K562 (cell line): Measurements from ENCODE around the gene SLCO2A1. TPM values are rescaled to one million over a fixed set of nuclear protein-coding genes. Genes with fewer than 3 reads are reported as not detected.
A peak's percentile ranks its signal among the peaks of the same experiment; 100 is the strongest.

ENCODE experiments used
- CXXC5 ChIP-seq: fragments of 250-450 bp; sonication (Bioruptor Pico); IDR thresholded peaks from 2 replicates; pipeline ENCODE4 v1.8.0; 2022; ENCODE audit warnings: inconsistent platforms, mild to moderate bottlenecking, moderate library complexity
- E2F4 ChIP-seq: sonication (generic); formaldehyde crosslinking; IDR thresholded peaks from 2 replicates; pipeline ENCODE4 v1.8.0; 2022; ENCODE audit warnings: mild to moderate bottlenecking, low read depth, missing genetic modification reagents
- MECOM ChIP-seq: fragments of 250-450 bp; sonication (Bioruptor Pico); IDR thresholded peaks from 2 replicates; pipeline ENCODE4 v1.8.0; 2022; ENCODE audit warnings: inconsistent platforms
- NR0B1 ChIP-seq: fragments of 450-650 bp; IDR thresholded peaks from one replicate; pipeline ENCODE4 v1.6.1; 2018; ENCODE audit warnings: mild to moderate bottlenecking, moderate library complexity; ENCODE audit not compliant: partially characterized antibody
- NR2C1 ChIP-seq, 2 experiments: fragments of 450-650 bp; IDR thresholded peaks; 2 replicates each; pipeline ENCODE4 v1.6.1; 2017; ENCODE audit warnings: mild to moderate bottlenecking in 2 of 2, antibody characterized with exemption in 1 of 2, inconsistent platforms in 1 of 2, missing compliant biosample characterization in 1 of 2, missing genetic modification characterization in 1 of 2
- PHF21A ChIP-seq: fragments of 450-650 bp; IDR thresholded peaks from 2 replicates; pipeline ENCODE4 v1.6.1; 2017; ENCODE audit warnings: low read depth, borderline replicate concordance
- RB1 ChIP-seq: fragments of 450-650 bp; IDR thresholded peaks from 2 replicates; pipeline ENCODE4 v1.6.1; 2017; ENCODE audit warnings: low read depth, mild to moderate bottlenecking
- STAT5A ChIP-seq: IDR thresholded peaks from 2 replicates; pipeline ENCODE4 v1.6.1; 2012; ENCODE audit warnings: low read length, inconsistent platforms, borderline replicate concordance
- TEAD2 ChIP-seq: fragments of 450-650 bp; IDR thresholded peaks from 2 replicates; pipeline ENCODE4 v1.6.1; 2016; ENCODE audit warnings: missing genetic modification characterization, control low read depth, missing compliant biosample characterization
- TFAP4 ChIP-seq: sonication (generic); formaldehyde crosslinking; IDR thresholded peaks from 2 replicates; pipeline ENCODE4 v1.8.0; 2022; ENCODE audit warnings: missing genetic modification reagents, mild to moderate bottlenecking, moderate library complexity, borderline replicate concordance
- ZFP36 ChIP-seq: fragments of 150-350 bp; IDR thresholded peaks from 2 replicates; pipeline ENCODE4 v1.6.1; 2018; ENCODE audit warnings: low read length, low read depth; ENCODE audit not compliant: partially characterized antibody
- polyA plus RNA-seq, 8 experiments: library from polyadenylated mRNA; depleted of rRNA in 4 of 8; stranded (reverse) in 5 of 8; unstranded in 3 of 8; fragments of >200 nt; fragmentation: Nextera tagmentation in 2 of 8; fragmentation: Illumina TruSeq in 1 of 8; extraction: Ambion mirVana in 2 of 8; extraction: Trizol in 1 of 8; gene quantifications; 2 replicates each; pipeline versions ENCODE4 v1.2.1 to v1.2.3, GENCODE V29; 2011 to 2014; ENCODE audit warnings: inconsistent platforms in 1 of 8, missing spikeins in 1 of 8
- total RNA-seq, 7 experiments: library from RNA; depleted of rRNA in 6 of 7; stranded (reverse); fragments of >200 nt in 6 of 7; fragmentation: Illumina TruSeq in 2 of 7; extraction: Trizol in 2 of 7; gene quantifications; 2 replicates each; pipeline versions ENCODE4 v1.2.1 to v1.2.3, GENCODE V29; 2011 to 2021; ENCODE audit warnings: low replicate concordance in 1 of 7
- TF ChIP-seq, protein P1 (sequence below): fragments of 250-450 bp; sonication (Bioruptor Pico); IDR thresholded peaks from 2 replicates; pipeline ENCODE4 v1.4.0; 2020

Gene SLCO2A1
- total and polyA plus RNA-seq, 9 of the 15 experiments (the other 6 are each of a cell fraction or from before 2014, with no cell fraction given): 0.16 to 1.0 TPM; not detected in 7

DNA sequence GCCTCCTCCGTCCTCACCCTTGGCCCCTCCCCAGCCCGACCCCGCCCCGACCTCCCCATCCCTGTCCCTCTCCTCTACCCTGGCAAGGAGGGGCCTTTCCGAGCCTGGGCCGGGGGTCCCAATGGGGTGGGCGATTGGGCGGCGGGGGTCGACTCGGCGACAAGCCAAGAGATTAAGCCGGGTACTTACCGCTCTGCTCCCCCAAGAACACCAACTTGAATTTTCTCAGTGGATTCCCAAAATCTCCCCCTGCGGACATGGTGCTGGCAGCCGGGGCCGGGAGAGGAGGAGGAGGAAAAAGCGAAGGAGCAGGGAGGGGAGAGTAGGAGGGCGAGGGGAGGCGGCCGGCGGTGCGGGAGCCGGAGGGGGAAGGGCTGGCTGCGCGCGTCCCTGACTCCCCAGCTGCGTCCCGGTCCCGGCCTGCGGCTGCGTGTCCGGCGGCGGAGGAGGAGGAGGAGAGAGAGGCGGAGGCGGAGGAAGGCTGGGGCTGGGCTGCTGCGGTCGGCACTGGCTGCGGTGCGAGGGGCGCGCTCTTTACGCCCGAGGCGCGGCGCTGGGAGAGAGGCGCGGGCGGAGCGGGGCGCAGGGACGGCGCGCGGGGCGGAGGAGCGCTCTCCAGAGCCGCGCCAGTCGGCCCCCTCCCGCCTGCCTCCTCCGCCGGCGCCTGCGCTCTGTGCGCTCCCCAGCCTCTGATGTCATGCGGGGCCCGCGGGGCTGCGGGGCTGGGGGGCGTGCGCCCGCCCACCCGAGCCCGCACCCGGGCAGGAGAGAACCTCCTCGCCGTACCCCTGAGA is 134.3 kb downstream of the SLCO2A1 start, which contains the start of gene RAB6B (continued):
- TF ChIP-seq STAT5A (no peak), NR2C1 (IDR thresholded peaks at IDR 0.05) (no peak), NR2C1 (tag; IDR thresholded peaks at IDR 0.05) (no peak), E2F4 (CRISPR knock-in tag) (no peak), TEAD2 (tag) (no peak), NR0B1 (no peak), CXXC5 (peak; percentile 64), MECOM (no peak), TFAP4 (CRISPR knock-in tag) (peak; percentile 58; the same call in 1 of the 2 replicates), RB1 (peak; percentile 58; the same call in 1 of the 2 replicates), PHF21A (no peak), ZFP36 (no peak)
- TF ChIP-seq, protein P1, sequence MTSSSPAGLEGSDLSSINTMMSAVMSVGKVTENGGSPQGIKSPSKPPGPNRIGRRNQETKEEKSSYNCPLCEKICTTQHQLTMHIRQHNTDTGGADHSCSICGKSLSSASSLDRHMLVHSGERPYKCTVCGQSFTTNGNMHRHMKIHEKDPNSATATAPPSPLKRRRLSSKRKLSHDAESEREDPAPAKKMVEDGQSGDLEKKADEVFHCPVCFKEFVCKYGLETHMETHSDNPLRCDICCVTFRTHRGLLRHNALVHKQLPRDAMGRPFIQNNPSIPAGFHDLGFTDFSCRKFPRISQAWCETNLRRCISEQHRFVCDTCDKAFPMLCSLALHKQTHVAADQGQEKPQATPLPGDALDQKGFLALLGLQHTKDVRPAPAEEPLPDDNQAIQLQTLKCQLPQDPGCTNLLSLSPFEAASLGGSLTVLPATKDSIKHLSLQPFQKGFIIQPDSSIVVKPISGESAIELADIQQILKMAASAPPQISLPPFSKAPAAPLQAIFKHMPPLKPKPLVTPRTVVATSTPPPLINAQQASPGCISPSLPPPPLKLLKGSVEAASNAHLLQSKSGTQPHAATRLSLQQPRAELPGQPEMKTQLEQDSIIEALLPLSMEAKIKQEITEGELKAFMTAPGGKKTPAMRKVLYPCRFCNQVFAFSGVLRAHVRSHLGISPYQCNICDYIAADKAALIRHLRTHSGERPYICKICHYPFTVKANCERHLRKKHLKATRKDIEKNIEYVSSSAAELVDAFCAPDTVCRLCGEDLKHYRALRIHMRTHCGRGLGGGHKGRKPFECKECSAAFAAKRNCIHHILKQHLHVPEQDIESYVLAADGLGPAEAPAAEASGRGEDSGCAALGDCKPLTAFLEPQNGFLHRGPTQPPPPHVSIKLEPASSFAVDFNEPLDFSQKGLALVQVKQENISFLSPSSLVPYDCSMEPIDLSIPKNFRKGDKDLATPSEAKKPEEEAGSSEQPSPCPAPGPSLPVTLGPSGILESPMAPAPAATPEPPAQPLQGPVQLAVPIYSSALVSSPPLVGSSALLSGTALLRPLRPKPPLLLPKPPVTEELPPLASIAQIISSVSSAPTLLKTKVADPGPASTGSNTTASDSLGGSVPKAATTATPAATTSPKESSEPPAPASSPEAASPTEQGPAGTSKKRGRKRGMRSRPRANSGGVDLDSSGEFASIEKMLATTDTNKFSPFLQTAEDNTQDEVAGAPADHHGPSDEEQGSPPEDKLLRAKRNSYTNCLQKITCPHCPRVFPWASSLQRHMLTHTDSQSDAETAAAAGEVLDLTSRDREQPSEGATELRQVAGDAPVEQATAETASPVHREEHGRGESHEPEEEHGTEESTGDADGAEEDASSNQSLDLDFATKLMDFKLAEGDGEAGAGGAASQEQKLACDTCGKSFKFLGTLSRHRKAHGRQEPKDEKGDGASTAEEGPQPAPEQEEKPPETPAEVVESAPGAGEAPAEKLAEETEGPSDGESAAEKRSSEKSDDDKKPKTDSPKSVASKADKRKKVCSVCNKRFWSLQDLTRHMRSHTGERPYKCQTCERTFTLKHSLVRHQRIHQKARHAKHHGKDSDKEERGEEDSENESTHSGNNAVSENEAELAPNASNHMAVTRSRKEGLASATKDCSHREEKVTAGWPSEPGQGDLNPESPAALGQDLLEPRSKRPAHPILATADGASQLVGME (CRISPR knock-in tag): no peak
